COR-L47 (cell line): ENCODE data around the gene PPP1R12C.

Experiments
- DNase-seq: peaks from one replicate; lab custom pipeline; 2025; lab: John Stamatoyannopoulos, UW

Gene PPP1R12C

DNA sequence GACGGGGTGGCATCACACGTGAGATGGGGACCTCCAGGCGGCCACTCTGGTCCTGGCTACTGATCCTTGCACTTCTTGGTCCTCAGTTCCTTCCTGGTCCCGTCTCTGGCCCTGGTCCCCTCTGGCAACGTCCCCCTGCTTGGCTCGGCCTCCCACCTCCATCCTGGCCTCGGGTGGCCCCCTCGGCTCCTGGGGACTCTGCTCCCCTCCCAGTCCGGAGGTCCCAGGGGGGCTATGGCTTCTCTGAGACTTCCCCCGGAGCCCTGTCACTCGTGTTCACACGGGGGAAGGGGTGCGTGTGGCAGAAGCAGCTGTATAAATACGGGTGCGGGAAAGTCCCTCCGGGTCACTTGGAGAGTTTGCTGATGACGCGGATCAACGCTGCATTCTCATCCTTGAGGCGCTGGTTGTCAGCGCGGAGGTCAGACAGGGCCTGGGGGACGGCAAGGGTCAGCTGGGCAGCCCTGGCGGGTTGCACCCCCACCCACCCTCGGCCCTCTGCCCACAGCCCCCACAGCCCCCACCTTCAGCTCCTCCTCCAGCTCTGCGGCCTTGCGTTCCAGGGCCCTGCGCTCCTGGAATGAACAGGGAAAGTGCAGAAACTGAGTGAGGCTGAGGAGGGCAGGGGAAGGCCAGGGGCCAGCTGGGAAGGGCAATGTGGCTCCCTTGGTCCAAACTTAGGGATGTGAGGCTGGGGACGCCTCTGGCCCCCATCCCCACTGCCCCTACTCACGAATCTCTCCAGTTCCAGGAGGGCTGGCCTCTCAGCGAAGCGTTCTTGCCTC, 26.1 kb downstream of the PPP1R12C start:
- DNase-seq: no peak

DNA sequence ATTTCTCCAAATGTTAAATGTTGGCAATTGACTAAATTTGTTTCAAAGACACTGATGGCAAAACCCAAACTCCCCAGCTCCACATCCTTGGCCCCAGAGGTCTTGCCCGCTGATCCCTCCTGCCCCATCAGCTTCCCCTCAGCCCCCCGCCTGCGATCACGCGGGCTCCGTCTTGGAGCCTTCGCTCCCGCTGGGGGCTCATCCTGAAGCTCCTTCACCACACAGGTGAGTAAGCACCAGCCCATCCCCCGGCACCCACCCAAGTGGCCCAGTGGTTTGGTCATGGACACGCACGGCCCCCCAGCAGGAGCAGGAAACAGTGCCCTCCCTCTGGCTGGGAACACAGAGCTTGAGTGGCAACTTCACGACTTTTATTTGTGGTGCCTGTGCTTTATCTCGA, 26.9 kb downstream of the PPP1R12C start:
- no peak for DNase-seq

- no peak for DNase-seq
Measured at GRCh38 chr19:55089342-55089944, 28.0 kb downstream of the PPP1R12C start.

GRCh38 chr19:55088543-55089341, 28.7 kb downstream of the PPP1R12C start:
- peak; percentile 37 for DNase-seq

GRCh38 chr19:55088021-55088451, 29.4 kb downstream of the PPP1R12C start:
- DNase-seq: no peak

- DNase-seq: no peak
Measured at GRCh38 chr19:55087542-55087901, 29.9 kb downstream of the PPP1R12C start.

GRCh38 chr19:55086730-55087541, 30.5 kb downstream of the PPP1R12C start:
- peak; percentile 83 for DNase-seq

- DNase-seq: no peak
Measured at GRCh38 chr19:55085923-55086715, 31.3 kb downstream of the PPP1R12C start.

GRCh38 chr19:55084416-55084815, 33.0 kb downstream of the PPP1R12C start:
- DNase-seq: no peak

GRCh38 chr19:55083004-55083850, 34.2 kb downstream of the PPP1R12C start:
- no peak for DNase-seq

GRCh38 chr19:55082020-55082851, 35.2 kb downstream of the PPP1R12C start:
- DNase-seq: no peak

- DNase-seq: no peak
Measured at GRCh38 chr19:55081770-55082019, 35.7 kb downstream of the PPP1R12C start.

DNA sequence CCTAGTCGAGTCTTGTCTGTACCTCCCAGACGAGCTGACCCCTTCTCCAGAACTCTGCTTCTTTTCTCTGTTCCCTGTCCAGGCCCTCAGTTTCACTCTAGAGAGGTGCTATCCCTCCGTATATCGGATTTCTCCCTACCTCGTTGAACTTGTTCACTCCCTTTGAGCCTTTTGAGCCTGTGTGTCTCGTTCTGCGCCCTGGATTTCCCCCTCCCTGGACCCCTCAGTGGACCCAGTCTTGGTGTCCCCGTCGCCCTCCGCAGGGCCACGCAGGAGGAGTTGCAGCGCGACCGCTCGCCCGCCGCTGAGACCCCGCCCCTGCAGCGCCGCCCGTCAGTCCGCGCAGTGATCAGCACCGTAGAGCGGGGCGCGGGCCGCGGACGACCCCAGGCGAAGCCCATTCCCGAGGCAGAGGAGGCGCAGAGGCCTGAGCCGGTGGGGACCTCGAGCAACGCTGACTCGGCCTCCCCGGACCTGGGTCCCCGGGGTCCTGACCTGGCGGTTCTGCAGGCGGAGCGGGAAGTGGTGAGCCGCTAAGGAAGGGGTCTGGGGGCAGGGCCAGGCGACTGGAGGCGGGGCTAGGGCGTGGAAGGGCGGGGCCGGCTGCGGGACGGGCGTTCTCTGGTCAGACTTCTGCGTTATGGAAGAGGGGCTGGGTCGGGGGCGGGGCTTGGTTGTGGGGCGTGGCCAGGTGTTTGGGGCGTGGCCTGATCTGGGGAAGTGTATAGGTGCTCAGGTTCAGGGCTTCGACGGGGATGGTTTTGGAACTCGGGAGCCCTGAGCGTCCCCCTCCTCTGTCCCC, 36.3 kb downstream of the PPP1R12C start:
- no peak for DNase-seq

DNA sequence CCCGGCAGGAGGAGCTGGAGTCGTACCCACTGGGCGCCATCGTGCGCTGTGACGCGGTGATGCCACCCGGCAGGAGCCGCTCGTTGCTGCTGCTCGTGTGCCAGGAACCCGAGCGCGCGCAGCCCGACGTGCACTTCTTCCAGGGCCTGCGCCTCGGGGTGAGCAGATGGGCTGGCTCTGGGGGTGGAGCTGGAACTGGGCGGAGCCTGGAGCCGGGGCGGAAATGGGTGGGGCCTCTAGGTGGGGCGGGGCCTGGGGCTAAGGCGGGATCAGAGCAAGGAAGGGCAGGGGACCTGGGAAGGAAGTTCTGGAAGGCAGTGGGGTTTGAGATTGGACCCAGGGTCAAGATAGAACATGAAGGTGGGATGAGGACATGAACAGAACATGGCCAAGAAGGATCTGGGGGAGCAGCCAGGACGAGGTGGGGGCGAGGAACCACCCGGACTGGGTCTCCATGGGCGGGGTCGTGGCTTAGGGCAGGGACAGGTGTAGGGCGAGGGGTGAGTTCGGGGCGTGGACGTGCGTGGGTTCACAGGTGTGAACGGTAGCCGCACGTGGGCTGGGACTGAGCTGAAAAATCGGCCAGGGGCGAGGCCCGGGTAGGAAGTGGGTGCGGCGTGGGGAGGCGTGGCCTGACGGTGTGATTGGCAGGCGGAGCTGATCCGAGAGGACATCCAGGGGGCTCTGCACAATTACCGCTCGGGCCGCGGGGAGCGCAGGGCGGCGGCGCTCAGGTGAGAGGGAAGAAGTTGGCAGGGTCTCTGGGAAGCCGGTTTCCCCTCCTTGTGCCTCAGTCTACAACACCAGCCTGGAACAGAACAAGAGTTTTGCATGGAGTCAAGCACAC, 37.1 kb downstream of the PPP1R12C start:
- DNase-seq: peak; percentile 67

GRCh38 chr19:55079400-55080038, 37.9 kb downstream of the PPP1R12C start:
- DNase-seq: no peak

- DNase-seq: no peak
Measured at GRCh38 chr19:55078996-55079395, 38.4 kb downstream of the PPP1R12C start.

GRCh38 chr19:55077106-55077505, 40.3 kb downstream of the PPP1R12C start:
- DNase-seq: no peak
